Lung microvascular endothelial cell (primary cell): ENCODE results near the gene DHRS13. TPM values are rescaled to one million over a fixed set of nuclear protein-coding genes. Genes with fewer than 3 reads are reported as not detected.
A peak's percentile ranks its signal among the peaks of the same experiment; 100 is the strongest.
"Not testable (repeated sequence)": the region's sequence is repeated elsewhere in the genome, so short reads cannot be mapped to it uniquely, and the experiment has no call there.

Experiments used
- DNase-seq, 2 donors: peaks; one replicate each; pipeline versions ENCODE4 v3.0.0 to v3.0.0-alpha.2; 2010; ENCODE audit warnings: low read depth in 2 of 2
- total RNA-seq: library from RNA; depleted of rRNA; stranded (reverse); fragments of >200 nt; gene quantifications from 2 replicates; pipeline ENCODE4 v1.2.1, GENCODE V29; 2014

The DHRS13 gene
- total RNA-seq, 1 donor from 2014 or later = 14.5 TPM

DNA sequence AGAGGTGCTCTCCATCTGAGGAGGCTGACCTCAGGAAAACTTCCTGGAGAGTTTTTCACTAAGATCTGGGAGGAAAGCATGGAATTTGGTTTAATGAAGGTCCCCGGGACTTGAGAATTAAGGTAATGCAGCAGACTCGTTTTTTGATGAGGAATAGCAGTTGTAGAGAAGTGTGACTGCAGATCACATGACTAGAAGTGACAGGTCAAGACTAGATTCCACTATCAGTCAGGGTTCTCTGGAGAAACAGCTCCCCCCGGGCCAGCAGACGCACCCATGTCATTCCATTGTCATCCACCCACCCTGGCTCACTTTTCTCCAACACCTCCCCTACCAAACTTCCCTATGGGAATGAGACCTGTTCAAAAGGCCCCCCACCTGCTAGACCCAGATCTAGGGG is 1.9 kb upstream of the DHRS13 start:
- no peak for DNase-seq

DNA sequence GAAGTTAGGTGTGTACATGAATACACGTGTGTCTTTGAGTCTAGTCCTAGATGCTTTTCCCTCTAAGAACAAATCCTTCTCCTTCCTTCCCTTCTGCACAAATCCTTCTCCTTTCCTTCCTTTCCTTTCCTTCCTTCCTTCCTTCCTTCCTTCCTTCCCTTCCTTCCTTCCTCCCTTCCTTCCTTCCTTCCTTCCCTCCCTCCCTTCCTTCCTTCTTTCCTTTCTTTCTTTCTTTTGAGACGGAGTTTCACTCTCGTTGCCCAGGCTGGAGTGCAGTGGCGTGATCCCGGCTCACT is 615 bp upstream of the DHRS13 start:
- not testable (repeated sequence) for DNase-seq

DNA sequence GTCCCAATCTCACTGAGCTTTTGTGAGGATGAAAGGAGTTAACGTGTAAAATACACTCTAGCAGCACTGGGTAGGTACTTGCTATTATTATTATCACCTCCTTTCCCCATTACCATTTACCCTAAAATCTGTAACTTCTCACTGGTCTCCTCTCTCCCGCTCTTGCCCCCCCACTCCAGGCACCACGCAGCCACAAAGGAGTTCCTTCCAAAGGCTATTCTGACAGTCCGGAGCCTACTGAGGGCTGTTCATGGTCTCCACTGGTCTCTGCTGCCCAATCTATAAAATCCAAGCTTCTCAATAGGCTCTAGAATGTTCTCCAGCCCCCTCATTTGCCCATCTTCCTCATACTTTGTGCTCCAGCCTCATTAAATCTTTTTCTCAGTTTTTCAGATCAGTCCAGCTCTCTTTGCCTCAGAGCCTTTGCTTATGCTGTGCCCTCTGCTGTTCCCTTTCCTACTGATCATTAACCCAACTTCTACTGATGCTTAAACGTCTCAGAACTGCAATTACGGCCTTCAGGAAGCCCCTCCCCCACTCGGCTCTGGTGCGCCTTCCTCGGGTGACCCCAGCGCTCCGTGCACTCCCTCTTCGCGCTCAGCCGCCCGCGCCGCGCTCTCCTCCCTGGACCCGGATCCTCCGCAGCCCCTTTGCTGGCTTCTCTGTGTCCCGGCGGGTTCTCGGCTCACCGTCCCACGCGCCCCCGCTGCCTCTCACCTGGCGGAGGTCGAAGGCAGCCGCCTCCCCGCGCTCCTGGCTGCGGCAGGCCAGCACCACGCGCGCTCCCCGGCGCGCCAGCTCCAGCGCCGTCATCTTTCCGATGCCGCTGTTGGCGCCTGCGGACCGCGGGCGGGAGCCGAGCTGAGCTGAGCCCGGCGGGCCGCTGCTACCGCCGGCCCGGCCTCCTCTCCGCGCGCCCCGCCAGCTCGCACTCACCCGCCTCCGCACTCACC is 737 bp downstream of the DHRS13 start:
- no peak for DNase-seq

DNA sequence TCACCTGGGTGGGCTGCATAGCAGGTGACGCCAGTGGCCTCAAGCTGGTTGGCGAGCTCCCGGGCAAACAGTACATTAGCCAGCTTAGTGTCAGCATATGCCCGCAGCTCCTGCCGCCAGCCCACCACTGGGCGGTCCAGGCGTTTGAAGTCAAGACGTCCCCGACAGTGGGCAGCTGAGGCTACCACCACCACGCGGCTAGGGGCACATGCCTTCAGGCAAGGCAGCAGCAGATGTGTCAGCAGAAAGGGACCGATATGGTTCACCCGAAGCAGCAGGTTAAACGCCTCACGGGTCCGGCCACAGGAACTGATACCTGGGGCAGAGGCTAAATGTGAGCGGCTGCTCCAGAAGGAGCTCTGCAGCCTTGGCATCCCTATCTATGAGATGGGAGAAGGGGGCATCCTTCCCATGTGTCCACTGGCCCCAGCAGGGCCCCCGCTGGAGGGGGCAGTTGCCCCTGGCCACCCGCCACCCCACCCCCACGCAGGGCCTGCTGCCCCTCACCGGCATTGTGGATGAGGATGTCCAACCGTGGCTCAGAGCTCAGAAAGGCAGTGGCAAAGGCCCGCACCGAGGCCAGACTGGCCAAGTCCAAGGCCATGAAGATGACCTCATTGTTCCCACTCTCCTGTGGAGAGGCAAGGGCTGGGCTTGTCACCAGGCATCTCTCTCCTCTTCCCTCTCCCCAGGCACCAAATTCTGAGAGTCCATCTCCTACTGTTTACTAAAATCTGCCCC is 1.7 kb downstream of the DHRS13 start:
- no peak for DNase-seq

DNA sequence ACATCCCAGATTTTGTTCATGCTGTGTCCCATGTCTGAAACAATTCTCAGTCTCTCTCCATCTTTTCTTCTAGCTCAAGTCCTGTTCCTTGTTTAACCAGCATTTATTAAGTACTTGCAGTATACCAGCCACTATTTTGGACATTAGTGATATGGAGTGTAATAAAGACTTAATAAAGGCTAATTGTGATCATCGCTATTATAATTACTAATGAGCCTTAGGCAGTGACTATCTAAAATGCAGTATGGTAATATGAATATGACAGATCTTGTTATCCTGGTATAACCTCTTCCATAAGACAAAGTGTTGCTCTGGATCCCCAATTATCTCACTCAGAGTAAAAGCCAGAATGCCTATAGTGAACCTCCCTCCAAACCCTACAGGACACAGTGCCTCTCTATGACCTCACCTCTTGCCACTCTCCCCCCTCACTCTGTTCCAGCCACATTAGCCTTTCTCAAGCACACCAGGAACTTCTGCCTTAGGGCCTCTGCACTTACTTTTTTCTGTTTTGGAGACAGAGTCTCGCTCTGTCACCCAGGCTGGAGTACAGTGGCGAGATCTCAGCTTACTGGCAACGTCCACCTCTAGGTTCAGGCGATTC is 3.6 kb downstream of the DHRS13 start:
- DNase-seq = no peak

DNA sequence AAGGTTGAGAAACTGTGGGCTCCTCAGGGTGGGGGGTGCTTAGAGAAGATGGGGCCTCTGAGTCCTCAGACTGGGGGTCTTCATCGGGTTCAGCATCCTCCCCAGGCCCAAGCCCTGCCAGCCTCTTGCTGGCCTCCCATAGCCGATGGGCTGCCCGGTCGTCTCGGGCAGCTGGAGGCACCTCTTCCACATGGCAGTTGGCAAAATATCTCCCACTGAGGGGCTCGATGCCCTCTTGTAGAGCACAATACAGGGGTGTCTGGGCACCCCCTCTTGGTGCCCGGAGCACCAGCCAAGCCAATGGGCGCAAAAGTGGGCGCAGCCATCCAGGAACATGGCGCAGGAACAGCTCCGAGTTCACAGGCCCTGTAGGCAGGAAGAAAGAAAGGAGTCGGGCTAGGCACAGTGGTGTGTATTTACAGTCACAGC is 4.3 kb downstream of the DHRS13 start:
- no peak for DNase-seq

DNA sequence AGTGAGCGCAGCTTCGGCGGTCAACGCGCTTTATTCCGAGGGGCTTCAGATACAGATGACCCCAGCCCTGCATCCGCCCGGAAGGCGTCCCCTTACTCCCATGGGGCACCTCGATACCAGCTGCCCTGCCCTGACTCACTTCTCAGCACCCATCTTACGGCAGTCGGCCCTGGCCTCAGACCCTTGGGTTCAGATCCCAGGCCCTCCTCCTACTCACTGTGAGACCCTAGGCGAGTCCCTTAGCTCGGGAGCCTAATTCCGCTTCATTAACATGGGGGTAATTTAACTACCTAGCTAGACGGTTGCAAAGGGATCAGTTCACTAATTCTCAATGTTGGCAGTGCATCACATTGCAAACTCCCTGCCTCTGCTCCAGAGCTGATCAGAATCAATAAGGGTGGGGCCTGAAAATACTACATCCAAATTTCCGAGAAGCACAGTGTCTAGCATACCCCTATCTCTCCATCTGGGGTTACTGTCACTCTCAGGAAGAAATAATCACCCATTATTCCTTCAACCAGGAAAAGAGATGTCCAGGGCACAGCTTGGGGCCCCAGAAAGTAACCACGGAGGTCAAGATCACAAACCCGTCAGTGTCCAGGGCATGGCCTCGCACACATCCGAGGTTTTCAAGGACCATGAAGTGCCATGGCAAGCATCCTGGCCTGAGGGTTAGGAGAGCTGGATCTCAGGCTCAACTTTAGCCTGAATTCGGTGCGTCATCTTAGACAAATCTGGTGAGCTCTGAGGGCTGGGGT is 4.9 kb downstream of the DHRS13 start:
- DNase-seq = no peak

DNA sequence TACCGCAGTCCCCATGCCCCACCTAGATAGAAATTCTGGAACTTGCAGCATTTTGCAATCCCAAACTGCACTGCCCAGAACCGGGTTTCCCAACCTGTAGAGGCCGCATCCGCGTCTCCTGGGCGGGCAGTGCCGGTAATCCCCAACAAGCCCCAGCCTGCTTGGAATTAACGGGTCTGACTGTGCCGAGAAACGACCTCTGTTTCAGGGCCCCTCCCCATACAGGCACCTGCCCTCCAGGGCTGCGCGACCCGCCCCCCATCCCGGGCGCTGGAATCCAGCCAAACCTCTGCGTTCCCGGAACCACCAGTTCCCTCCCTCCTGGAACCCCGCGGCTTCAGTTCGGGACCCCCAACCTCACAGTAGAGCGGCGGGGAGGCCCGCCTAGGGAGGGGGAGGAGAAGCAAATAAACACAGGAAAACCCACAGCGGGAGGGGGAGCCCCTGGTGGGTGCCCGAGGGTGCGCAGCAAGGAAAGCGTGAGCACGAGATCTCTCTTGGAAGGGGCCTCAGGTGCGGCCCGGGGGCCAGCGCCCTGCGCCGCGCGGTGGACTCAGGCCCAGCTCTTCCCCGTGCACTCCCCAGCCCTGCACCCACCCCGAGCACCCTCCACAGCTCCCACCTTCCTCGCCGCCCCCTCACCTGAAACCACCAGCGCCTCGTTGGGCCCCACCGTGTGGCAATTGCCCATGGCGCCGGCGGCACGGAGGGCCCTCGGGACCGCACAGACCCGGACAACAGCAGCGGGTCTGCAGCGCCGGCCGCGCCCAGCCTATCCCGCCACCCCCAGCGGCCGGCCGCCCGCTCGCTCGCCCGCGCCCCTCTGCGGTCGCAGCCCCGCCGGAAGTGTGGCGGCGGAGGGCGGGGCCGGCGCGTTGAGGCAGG is 5.8 kb downstream of the DHRS13 start, which contains the start of gene FLOT2:
Gene FLOT2, minus strand, starts transcription at position 850 of the 885 bp plus-strand sequence. Its CDS starts 159 bp downstream, at position 691.
- peak in 1 of 2 donors; percentile 60 for DNase-seq

DNA sequence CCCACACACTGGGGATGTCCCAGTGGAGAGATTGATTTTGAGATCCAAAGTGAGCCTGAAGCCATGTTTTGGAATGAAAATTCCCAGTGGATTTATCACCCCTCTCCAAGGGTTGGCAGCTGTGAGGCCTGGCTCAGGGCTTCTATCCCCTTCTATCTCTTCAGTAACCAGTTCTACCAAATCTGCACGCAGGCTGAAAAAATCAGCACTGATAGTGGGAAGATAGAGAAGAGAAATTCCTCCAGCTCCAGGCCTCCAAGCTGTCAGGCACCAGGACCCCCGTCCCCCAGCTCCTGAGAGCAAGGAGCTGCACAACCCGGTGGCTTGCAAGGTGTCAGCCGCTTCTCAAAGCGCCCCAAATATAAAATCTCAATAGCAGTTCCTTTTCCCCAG is 6.4 kb downstream of the DHRS13 start:
- no peak for DNase-seq

DNA sequence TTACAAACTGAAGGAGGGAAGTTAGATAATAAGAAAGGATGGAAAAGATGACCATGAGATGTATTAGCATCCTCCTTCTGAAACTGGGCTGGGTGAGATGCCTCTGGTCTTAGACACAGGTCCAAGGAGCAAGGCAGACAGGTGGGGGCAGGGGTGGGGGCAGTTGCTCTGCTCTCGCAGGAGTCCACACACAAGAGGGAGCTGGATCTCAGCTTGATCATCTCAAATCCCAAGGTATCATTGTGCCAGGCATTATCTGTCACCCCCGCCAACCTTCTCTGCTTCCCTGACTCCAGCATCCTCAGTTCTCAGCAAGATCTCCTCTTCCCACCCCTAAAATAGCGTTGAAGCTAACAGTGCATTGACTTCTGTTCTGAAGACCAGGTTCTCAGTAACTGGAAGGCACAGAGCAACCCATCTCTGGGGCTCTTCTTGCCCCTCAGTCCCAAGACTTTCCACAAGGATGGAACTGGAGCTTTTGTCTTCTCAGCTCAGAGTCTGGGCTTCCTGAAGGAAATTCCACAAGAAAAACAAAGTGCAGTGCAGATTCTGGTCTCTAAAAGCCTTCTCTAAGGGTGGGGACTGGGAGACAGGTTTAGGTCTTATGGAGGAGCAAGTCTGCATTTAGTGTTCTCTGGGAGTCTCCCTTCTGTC is 7.0 kb downstream of the DHRS13 start:
- DNase-seq = no peak

DNA sequence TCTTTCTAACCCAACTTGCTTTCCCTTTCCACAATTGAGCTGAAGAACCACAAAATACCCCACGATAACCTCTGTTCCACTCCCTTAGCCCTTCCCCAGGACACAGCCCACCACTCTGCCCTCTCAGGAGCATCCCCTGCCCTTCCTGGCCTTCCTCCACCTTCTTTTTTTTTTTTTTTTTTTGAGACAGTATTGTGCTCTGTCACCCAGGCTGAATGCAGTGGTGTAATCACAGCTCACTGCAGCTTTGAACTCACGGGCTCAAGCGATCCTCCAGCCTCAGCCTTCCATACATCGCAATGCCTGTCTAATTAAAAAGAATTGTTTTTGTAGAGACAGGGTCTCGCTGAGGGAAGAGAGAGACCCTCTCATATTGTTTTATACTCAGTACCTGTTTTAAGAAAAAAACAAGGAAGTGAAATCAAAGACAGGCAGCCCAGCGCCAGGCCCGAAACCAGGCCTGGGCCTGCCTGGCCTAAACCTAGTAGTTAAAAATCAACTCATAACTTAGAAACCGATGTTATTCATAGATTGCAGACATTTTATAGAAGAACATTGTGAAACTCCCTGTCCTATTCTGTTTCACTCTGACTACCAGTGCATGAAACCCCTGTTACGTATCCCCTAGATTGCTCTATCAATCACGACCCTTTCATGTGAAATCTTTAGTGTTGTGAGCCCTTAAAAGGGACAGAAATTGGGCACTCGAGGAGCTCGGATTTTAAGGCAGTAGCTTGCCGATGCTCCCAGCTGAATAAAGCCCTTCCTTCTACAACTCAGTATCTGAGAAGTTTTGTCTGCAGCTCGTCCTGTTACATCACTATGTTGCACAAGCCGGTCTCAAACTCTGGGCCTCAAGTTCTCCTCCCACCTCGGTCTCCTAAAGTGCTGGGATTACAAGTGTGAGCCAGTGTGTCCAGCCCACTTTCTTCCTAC is 9.4 kb downstream of the DHRS13 start:
- DNase-seq = peak in 1 of 2 donors; percentile 44

DNA sequence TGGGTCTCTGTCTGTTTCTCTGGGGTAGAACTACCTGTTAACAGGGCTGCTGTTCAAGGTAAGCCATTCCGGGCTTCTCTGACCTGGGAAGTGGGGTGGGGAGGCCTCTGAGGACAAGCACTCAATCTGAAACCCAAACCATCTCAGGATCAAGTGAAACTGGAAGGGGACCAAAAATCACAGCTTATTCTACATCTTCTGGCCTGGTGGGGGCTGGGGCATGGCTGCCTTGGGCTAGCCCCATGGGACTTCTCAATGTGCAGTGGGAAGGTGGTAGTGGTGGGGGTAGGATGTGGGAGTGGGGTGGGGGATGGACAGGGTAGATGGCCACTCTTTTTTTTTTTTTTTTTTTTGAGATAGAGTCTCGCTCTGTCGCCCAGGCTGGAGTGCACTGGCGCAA is 10.9 kb downstream of the DHRS13 start:
- DNase-seq = no peak

DNA sequence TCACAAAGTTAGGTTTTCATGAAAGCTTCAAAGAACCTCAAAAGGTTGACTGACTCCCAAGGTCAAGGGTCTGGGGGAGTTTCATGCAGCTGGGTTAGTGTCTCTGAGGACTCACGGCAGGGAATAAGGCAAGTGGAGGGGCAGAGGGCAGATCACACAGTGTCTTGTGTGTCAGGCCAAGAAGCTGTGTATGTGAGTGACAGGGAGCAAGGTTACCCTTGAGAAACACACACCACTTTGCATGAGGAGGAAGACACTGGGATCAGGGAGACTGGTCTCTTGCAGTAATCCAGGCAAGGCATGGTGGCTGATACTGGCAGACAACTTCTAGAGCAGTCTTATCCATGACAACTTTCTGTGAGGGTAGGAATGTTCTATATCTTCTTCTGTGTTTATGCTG is 11.7 kb downstream of the DHRS13 start:
- no peak for DNase-seq

DNA sequence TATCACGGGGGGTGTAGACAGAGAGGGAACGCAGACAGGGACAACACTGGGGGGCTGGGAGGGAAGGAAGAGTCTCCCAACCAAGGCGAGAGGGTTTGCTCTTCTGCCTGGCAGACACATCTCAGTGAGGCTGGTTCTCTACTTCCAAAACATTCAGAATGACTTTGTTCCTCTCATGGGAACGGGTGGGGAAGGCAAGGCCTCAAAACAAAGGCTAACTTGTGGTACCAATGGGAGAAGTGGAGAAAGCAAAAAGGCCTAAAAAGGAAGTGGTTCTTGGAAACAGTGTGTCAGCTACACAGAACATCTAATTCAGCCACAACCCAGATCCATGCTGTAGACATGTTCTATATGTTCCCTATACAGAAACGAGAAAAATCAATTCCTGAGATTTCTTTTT is 12.9 kb downstream of the DHRS13 start:
- DNase-seq = peak in 1 of 2 donors; percentile 48

DNA sequence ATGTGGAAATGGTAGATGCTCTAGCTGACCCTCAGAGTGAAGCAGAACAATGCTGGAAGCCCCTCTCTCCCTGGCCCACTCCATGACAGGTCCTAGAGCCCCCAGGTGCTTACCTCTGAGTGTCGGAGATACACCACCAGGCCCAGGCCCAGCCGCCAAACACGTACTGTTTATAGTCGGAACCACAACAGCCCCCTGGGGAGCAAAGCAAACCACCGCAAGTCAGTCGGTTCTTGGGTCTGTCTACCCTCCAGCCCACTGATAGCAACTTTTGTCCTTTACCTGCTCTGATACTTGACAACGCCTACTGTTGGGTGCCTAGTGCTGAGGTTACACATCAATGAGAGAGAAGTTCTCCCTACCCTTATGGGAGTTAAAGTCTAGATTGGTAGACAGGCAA is 14.0 kb downstream of the DHRS13 start:
- no peak for DNase-seq

DNA sequence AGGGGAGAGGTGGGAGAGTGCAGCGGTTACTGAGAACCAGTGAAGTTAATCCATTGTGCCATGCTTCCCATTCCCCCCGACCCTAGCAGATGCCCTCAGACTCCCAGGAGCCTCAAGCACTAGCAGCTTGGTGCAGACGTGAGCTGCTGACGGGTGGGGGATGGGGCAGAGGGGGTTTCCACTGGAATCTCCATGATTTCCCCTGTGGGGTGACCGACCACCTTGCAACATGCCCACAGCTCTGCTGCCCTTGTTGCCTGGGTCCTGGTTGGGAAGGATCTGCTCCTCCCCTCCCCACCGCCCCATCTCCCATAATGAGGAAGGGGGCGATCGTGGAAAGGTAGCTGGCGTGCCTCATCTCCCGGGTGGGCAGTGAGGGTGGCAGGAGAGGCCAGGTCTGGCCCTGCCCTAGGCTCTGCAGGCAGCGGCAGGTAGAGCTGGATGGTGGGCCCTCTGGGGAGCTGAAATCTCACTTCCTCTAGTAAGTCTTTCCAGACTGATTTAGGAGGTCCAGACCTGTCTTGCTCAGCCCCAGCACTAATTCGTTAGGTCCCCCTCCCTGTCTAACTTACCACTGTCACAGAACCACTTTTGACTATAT is 14.9 kb downstream of the DHRS13 start:
- DNase-seq = no peak

DNA sequence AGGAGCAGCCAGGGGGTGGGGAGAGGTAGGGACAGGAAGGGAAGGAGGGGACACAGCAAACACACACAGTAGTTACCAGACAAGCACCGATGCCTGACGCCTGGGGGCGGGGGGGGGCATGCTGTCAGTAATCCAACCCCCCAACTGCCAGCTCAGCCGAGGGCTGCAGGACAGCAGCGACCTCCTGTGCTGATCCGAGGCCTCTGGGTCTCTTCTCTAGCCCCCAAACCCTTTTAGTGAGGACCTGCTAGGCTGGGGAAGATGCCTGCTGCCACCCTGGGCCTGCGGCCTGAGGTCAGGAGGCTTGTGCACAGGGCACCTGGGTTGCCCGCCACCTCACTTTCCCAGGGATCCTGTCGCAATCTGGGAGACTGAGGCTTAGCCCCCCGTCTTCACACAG is 16.9 kb downstream of the DHRS13 start:
- DNase-seq = no peak

DNA sequence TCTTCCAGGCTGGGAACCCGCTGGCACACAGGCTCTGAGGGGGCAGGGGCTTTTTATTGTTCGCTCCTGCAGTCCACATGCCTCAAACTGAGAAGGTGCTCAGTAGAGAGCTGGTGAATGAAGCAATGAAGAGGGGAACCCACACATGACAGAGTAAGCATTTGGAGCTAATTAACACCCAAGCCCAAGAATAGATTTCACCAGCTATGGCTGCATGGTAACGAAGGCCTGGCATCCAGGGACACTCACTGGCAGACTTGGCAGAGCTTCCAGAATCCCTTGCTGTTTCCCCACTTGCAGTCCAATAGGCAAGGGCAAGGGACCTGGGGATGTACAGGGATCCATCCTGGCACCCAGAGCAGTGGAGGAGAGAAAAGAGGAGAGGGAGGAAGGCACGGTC is 17.5 kb downstream of the DHRS13 start:
- DNase-seq = no peak
